DOHH2 (cell line): ENCODE data around the gene SLC25A18.

ENCODE experiments used
- EZH2phosphoT487 ChIP-seq: fragments of 200-600 bp; sonication (generic); IDR thresholded peaks from 2 replicates; pipeline ENCODE4 v1.6.1; 2017; ENCODE audit warnings: borderline replicate concordance, mild to moderate bottlenecking, antibody characterized with exemption, low read length, moderate library complexity, mixed read lengths
- TF ChIP-seq, protein P1 (sequence below): fragments of 200-600 bp; sonication (generic); IDR thresholded peaks from one replicate; pipeline ENCODE4 v1.5.1; 2014; ENCODE audit warnings: antibody characterized with exemption, mild to moderate bottlenecking, low read depth, low read length; ENCODE audit not compliant: poor library complexity, severe bottlenecking

DNA sequence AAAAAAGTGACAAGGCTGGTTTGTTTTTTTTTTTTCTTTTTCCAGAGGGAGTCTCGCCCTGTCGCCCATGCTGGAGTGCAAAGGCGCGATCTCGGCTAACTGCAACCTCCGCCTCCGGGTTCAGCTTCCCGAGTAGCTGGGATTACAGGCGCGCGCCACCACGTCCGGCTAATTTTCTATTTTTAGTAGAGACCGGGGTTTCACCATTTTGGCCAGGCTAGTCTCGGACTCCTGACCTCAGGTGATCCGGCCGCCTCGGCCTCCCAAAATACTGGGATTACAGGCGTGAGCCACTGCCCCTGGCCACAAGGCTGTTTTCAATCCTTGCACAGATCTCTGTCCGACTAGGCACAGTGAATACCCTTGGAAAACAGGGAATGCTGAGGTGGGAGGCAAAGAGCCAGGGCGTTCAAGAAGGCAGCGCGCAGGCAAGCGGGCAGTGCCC, 64.7 kb downstream of the SLC25A18 start:
- TF ChIP-seq, protein P1, sequence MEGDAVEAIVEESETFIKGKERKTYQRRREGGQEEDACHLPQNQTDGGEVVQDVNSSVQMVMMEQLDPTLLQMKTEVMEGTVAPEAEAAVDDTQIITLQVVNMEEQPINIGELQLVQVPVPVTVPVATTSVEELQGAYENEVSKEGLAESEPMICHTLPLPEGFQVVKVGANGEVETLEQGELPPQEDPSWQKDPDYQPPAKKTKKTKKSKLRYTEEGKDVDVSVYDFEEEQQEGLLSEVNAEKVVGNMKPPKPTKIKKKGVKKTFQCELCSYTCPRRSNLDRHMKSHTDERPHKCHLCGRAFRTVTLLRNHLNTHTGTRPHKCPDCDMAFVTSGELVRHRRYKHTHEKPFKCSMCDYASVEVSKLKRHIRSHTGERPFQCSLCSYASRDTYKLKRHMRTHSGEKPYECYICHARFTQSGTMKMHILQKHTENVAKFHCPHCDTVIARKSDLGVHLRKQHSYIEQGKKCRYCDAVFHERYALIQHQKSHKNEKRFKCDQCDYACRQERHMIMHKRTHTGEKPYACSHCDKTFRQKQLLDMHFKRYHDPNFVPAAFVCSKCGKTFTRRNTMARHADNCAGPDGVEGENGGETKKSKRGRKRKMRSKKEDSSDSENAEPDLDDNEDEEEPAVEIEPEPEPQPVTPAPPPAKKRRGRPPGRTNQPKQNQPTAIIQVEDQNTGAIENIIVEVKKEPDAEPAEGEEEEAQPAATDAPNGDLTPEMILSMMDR = no peak
- TF ChIP-seq EZH2phosphoT487 = no peak
